A673 (cell line): ENCODE measurements around the gene ARNT2.

Experiments
- CTCF ChIP-seq: fragments of 300-800, 200-600 bp; sonication (generic); conservative IDR thresholded peaks from 2 replicates; pipeline ENCODE4 v1.5.1; 2017; ENCODE audit warnings: low read depth, mild to moderate bottlenecking, antibody characterized with exemption, low read length, moderate library complexity, mixed read lengths
- EZH2 ChIP-seq: fragments of 200-600 bp; sonication (generic); IDR thresholded peaks from 2 replicates; pipeline ENCODE4 v1.6.1; 2017; ENCODE audit warnings: borderline replicate concordance, low read depth, mild to moderate bottlenecking, mixed read lengths, antibody characterized with exemption, low read length; ENCODE audit not compliant: poor library complexity, severe bottlenecking

GRCh38 chr15:80584561-80584964 is 180.4 kb downstream of the ARNT2 start:
- TF ChIP-seq CTCF: no peak
- TF ChIP-seq EZH2: no peak
